ENCODE measurements around the gene TDRD6.

GRCh38 chr6:46745973-46746372, 58.3 kb downstream of the TDRD6 start:
- TF ChIP-seq EP300 (IDR thresholded peaks at IDR 0.05) (no peak), POLR2AphosphoS5 (IDR thresholded peaks at IDR 0.05) (no peak), CTCF (IDR thresholded peaks at IDR 0.05) (no peak), POLR2A (IDR thresholded peaks at IDR 0.05) (no peak)
